IPS-NIHi7 (cell line): ENCODE data around the gene KCTD5.
"Not testable (repeated sequence)": the region's sequence is repeated elsewhere in the genome, so short reads cannot be mapped to it uniquely, and the experiment has no call there.

ENCODE experiments used
- DNase-seq: peaks from one replicate; pipeline ENCODE4 v3.0.0; 2012; ENCODE audit warnings: mixed read lengths; ENCODE audit errors: extremely low spot score

The KCTD5 gene

GRCh38 chr16:2696601-2697250 is 14.4 kb downstream of the KCTD5 start:
- not testable (repeated sequence) for DNase-seq

GRCh38 chr16:2697401-2697948 is 15.2 kb downstream of the KCTD5 start:
- no peak for DNase-seq

- DNase-seq, result no peak
These were observed 16.0 kb downstream of the KCTD5 start for GRCh38 chr16:2698103-2698870.

- DNase-seq, result no peak
These were observed 16.8 kb downstream of the KCTD5 start for GRCh38 chr16:2698965-2699750.

GRCh38 chr16:2699791-2700600 is 17.7 kb downstream of the KCTD5 start:
- no peak for DNase-seq

- no peak for DNase-seq
These were observed 18.5 kb downstream of the KCTD5 start for GRCh38 chr16:2700786-2701185.

- no peak for DNase-seq
These were observed 18.9 kb downstream of the KCTD5 start for GRCh38 chr16:2701272-2701671.

- DNase-seq, result no peak
These were observed 19.6 kb downstream of the KCTD5 start for GRCh38 chr16:2701713-2702437.

- no peak for DNase-seq
These were observed 20.1 kb downstream of the KCTD5 start for GRCh38 chr16:2702438-2702825.

- DNase-seq, result no peak
These were observed 20.8 kb downstream of the KCTD5 start for GRCh38 chr16:2702871-2703745.

- DNase-seq, result no peak
These were observed 22.1 kb downstream of the KCTD5 start for GRCh38 chr16:2704166-2704982.

GRCh38 chr16:2704983-2705275 is 22.6 kb downstream of the KCTD5 start:
- DNase-seq, result no peak

GRCh38 chr16:2705351-2705750 is 23.0 kb downstream of the KCTD5 start:
- DNase-seq, result no peak

GRCh38 chr16:2706085-2706484 is 23.8 kb downstream of the KCTD5 start:
- no peak for DNase-seq

- DNase-seq, result no peak
These were observed 24.4 kb downstream of the KCTD5 start for GRCh38 chr16:2706611-2707311.

- DNase-seq, result no peak
These were observed 25.3 kb downstream of the KCTD5 start for GRCh38 chr16:2707368-2708289.

GRCh38 chr16:2708290-2708639 is 25.9 kb downstream of the KCTD5 start:
- DNase-seq, result no peak
